K562 (cell line): ENCODE measurements around the gene BMI1. TPM values are rescaled to one million over a fixed set of nuclear protein-coding genes. Genes with fewer than 3 reads are reported as not detected.

Experiments used
- ATAC-seq: fragments of 200-7000 bp; cut with Tn5 transposase; 3 replicates; pipeline ENCODE4 v1.9.1; 2020; ENCODE audit warnings: moderate library complexity
- BruUV-seq: library from RNA; stranded (reverse); fragments of 400-500 nt; replicated peaks from 2 replicates; lab custom pipeline; 2021; lab: Mats Ljungman, UMichigan
- CTCF ChIA-PET: fragments of 300-600 bp; formaldehyde crosslinking; extraction: SDS; loops from one replicate; lab custom pipeline; 2021; ENCODE audit warnings: low intra/inter-chr PET ratio; lab: Yijun Ruan, JAX
- POLR2A ChIA-PET: fragments of 300-600, 350-650 bp; sonication (Branson Sonifier 250); formaldehyde crosslinking; extraction: SDS; loops from one replicate; lab custom pipeline; 2021; ENCODE audit warnings: antibody characterized with exemption, inconsistent platforms; lab: Yijun Ruan, JAX
- DNase-seq, 4 experiments: peaks; one replicate each; pipeline versions ENCODE4 v3.0.0 to v3.0.0-alpha.2; 2011 to 2018; ENCODE audit warnings: low spot score in 3 of 4, mixed read lengths in 3 of 4; ENCODE audit errors: extremely low read depth in 1 of 4
- FAIRE-seq: peaks from 2 replicates; lab custom pipeline; 2011; peaks lifted over from hg19 to GRCh38; lab: Jason Lieb, UNC
- H2AFZ ChIP-seq: 2 replicates; pipeline ENCODE4 v1.6.0; 2011; ENCODE audit warnings: low read depth, low read length, control low read depth, inconsistent platforms
- H3K27ac ChIP-seq: fragments of 200-600 bp; 3 replicates; pipeline ENCODE4 v1.8.0; 2011; ENCODE audit warnings: low read depth, mild to moderate bottlenecking, control low read depth, inconsistent platforms, low read length, moderate library complexity, mixed read lengths; ENCODE audit errors: extremely low read depth
- H3K27me3 ChIP-seq, 2 experiments: fragments of 300-600 bp in 1 of 2; 2 replicates in 1 of 2; 3 replicates in 1 of 2; pipeline versions ENCODE4 v1.6.0 to v1.8.0; 2011; ENCODE audit warnings: inconsistent platforms in 2 of 2, low read length in 2 of 2, mild to moderate bottlenecking in 1 of 2, mixed read lengths in 1 of 2, moderate library complexity in 1 of 2; ENCODE audit not compliant: control insufficient read depth in 2 of 2, insufficient read depth in 2 of 2
- H3K36me3 ChIP-seq: fragments of 300-600 bp; 3 replicates; pipeline ENCODE4 v1.8.0; 2011; ENCODE audit warnings: mild to moderate bottlenecking, low read length, inconsistent platforms; ENCODE audit not compliant: control insufficient read depth, insufficient read depth
- H3K4me1 ChIP-seq, 2 experiments: fragments of 200-600 bp in 1 of 2; replicated peaks in 1 of 2; 2 replicates in 1 of 2; 3 replicates in 1 of 2; pipeline versions ENCODE4 v1.5.1 to v1.8.0; 2011; ENCODE audit warnings: inconsistent platforms in 2 of 2, low read length in 2 of 2, mild to moderate bottlenecking in 1 of 2, mixed read lengths in 1 of 2, moderate library complexity in 1 of 2; ENCODE audit not compliant: control insufficient read depth in 2 of 2, insufficient read depth in 2 of 2
- H3K4me2 ChIP-seq: 2 replicates; pipeline ENCODE4 v1.6.1; 2011; ENCODE audit warnings: low read length, control low read depth, inconsistent platforms, mixed read lengths; ENCODE audit not compliant: insufficient read depth
- H3K4me3 ChIP-seq: fragments of 200-600 bp; sonication (generic), shearing (Covaris generic); 2 replicates; pipeline ENCODE4 v1.5.1; 2016; ENCODE audit warnings: control low read depth, inconsistent platforms
- H3K79me2 ChIP-seq: fragments of 200-600 bp; 3 replicates; pipeline ENCODE4 v1.8.0; 2011; ENCODE audit warnings: low read length, inconsistent platforms; ENCODE audit not compliant: control insufficient read depth, insufficient read depth
- H3K9ac ChIP-seq, 2 experiments: 2 replicates each; pipeline versions ENCODE4 v1.6.0 to v1.6.1; 2011; ENCODE audit warnings: low read depth in 2 of 2, low read length in 2 of 2, control low read depth in 1 of 2, inconsistent platforms in 1 of 2, mild to moderate bottlenecking in 1 of 2, mixed read lengths in 1 of 2; ENCODE audit not compliant: insufficient read depth in 1 of 2
- H3K9me1 ChIP-seq: one replicate; pipeline ENCODE4 v1.6.0; 2011; ENCODE audit warnings: inconsistent platforms, mild to moderate bottlenecking, low read length, moderate library complexity; ENCODE audit not compliant: control insufficient read depth, insufficient read depth
- H3K9me3 ChIP-seq: replicated peaks from 2 replicates; pipeline ENCODE4 v1.5.1; 2011; ENCODE audit warnings: low read depth, low read length, inconsistent platforms; ENCODE audit not compliant: control insufficient read depth, insufficient read depth
- H4K20me1 ChIP-seq: replicated peaks from 2 replicates; pipeline ENCODE4 v1.6.1; 2011; ENCODE audit warnings: low read length, inconsistent platforms, mixed read lengths; ENCODE audit not compliant: control insufficient read depth, insufficient read depth
- ARID1B ChIP-seq: fragments of 450-650 bp; IDR thresholded peaks from 2 replicates; pipeline ENCODE4 v1.6.1; 2016; ENCODE audit warnings: antibody characterized with exemption, mild to moderate bottlenecking, inconsistent platforms
- BCOR ChIP-seq: fragments of 450-650 bp; IDR thresholded peaks from 2 replicates; pipeline ENCODE4 v1.6.1; 2016
- CC2D1A ChIP-seq: fragments of 450-650 bp; IDR thresholded peaks from 2 replicates; pipeline ENCODE4 v1.6.1; 2017; ENCODE audit warnings: mild to moderate bottlenecking
- HDAC2 ChIP-seq: fragments of 450-650 bp; IDR thresholded peaks from 2 replicates; pipeline ENCODE4 v1.6.1; 2016; ENCODE audit warnings: mild to moderate bottlenecking
- HNRNPL ChIP-seq: fragments of 200-400 bp; formaldehyde crosslinking; IDR thresholded peaks from 2 replicates; pipeline ENCODE4 v1.6.1; 2017; ENCODE audit warnings: low read depth, mild to moderate bottlenecking, low read length
- HSF4 ChIP-seq: fragments of 250-450 bp; sonication (Bioruptor Pico); IDR thresholded peaks from 2 replicates; pipeline ENCODE4 v2.1.2; 2022; ENCODE audit warnings: mild to moderate bottlenecking, moderate library complexity, borderline replicate concordance
- KLF6 ChIP-seq: fragments of 250-450 bp; sonication (Bioruptor Pico); IDR thresholded peaks from 2 replicates; pipeline ENCODE4 v1.4.0; 2020; ENCODE audit warnings: mild to moderate bottlenecking, moderate library complexity, borderline replicate concordance
- L3MBTL2 ChIP-seq: fragments of 450-650 bp; IDR thresholded peaks from 2 replicates; pipeline ENCODE4 v1.6.1; 2016; ENCODE audit warnings: mild to moderate bottlenecking, moderate library complexity
- MTA3 ChIP-seq: fragments of 450-650 bp; formaldehyde crosslinking; IDR thresholded peaks from 2 replicates; pipeline ENCODE4 v1.6.1; 2017; ENCODE audit warnings: mild to moderate bottlenecking, borderline replicate concordance
- NONO ChIP-seq, 2 experiments: fragments of 200-400 bp in 1 of 2; fragments of 450-650 bp in 1 of 2; formaldehyde crosslinking in 1 of 2; IDR thresholded peaks; 2 replicates each; pipeline ENCODE4 v1.6.1; 2017; ENCODE audit warnings: low read depth in 2 of 2, mild to moderate bottlenecking in 2 of 2, moderate library complexity in 2 of 2, low read length in 1 of 2
- RCOR1 ChIP-seq, 2 experiments: IDR thresholded peaks; 2 replicates each; pipeline ENCODE4 v1.6.1; 2012; ENCODE audit warnings: low read depth in 2 of 2, low read length in 2 of 2, borderline replicate concordance in 1 of 2, improper control_type of control experiment in 1 of 2
- SMARCA5 ChIP-seq: fragments of 450-650 bp; IDR thresholded peaks from 2 replicates; pipeline ENCODE4 v1.6.1; 2016
- SOX6 ChIP-seq: fragments of 450-650 bp; IDR thresholded peaks from 2 replicates; pipeline ENCODE4 v1.6.1; 2014; ENCODE audit warnings: mild to moderate bottlenecking
- SPI1 ChIP-seq: IDR thresholded peaks from 2 replicates; pipeline ENCODE4 v1.6.1; 2011; ENCODE audit warnings: low read depth, low read length, control low read depth, borderline replicate concordance
- TCF3 ChIP-seq: sonication (generic); formaldehyde crosslinking; IDR thresholded peaks from 2 replicates; pipeline ENCODE4 v1.4.0; 2020; ENCODE audit warnings: mild to moderate bottlenecking, missing genetic modification reagents
- TEAD4 ChIP-seq, 2 experiments: sonication (generic) in 1 of 2; formaldehyde crosslinking in 1 of 2; IDR thresholded peaks; 2 replicates each; pipeline versions ENCODE4 v1.6.1 to v1.8.0; 2012 to 2022; ENCODE audit warnings: borderline replicate concordance in 1 of 2, inconsistent platforms in 1 of 2, low read length in 1 of 2, mild to moderate bottlenecking in 1 of 2, missing genetic modification reagents in 1 of 2
- ZNF121 ChIP-seq: sonication (generic); formaldehyde crosslinking; conservative IDR thresholded peaks from 2 replicates; pipeline ENCODE4 v1.8.0; 2022; ENCODE audit warnings: missing genetic modification reagents
- ZNF507 ChIP-seq: conservative IDR thresholded peaks from 2 replicates; pipeline ENCODE4 v1.6.1; 2017; ENCODE audit warnings: missing genetic modification characterization, missing compliant biosample characterization
- ZSCAN32 ChIP-seq: fragments of 450-650 bp; formaldehyde crosslinking; IDR thresholded peaks from 2 replicates; pipeline ENCODE4 v1.4.0; 2020; ENCODE audit warnings: mild to moderate bottlenecking, moderate library complexity
- WGBS: fragments of 100-300 bp; shearing (Covaris generic); methylation state at CpG from one replicate; pipeline ENCODE4 v1.1.6; 2016; ENCODE audit warnings: low coverage, mixed read lengths; ENCODE audit not compliant: insufficient coverage; ENCODE audit errors: missing lambda C conversion rate; 5-methylcytosine and 5-hydroxymethylcytosine counted together
- in situ Hi-C: fragments of 300-500 bp; cut with MboI; formaldehyde crosslinking; loops from 4 replicates; pipeline ENCODE4 v1.15.0; 2018; ENCODE audit warnings: inconsistent platforms, mixed read lengths
- intact Hi-C: fragments of 100-400 bp; cut with micrococcal nuclease; formaldehyde crosslinking; loops from 2 replicates; pipeline ENCODE4 v1.14.2; 2022
- polyA plus RNA-seq, 8 experiments: library from polyadenylated mRNA; depleted of rRNA in 4 of 8; stranded (reverse) in 5 of 8; unstranded in 3 of 8; fragments of >200 nt; fragmentation: Nextera tagmentation in 2 of 8; fragmentation: Illumina TruSeq in 1 of 8; extraction: Ambion mirVana in 2 of 8; extraction: Trizol in 1 of 8; gene quantifications; 2 replicates each; pipeline versions ENCODE4 v1.2.1 to v1.2.3, GENCODE V29; 2011 to 2014; ENCODE audit warnings: inconsistent platforms in 1 of 8, missing spikeins in 1 of 8
- total RNA-seq, 7 experiments: library from RNA; depleted of rRNA in 6 of 7; stranded (reverse); fragments of >200 nt in 6 of 7; fragmentation: Illumina TruSeq in 2 of 7; extraction: Trizol in 2 of 7; gene quantifications; 2 replicates each; pipeline versions ENCODE4 v1.2.1 to v1.2.3, GENCODE V29; 2011 to 2021; ENCODE audit warnings: low replicate concordance in 1 of 7

The BMI1 gene
- total and polyA plus RNA-seq, 9 of the 15 experiments (the other 6 are each of a cell fraction or from before 2014, with no cell fraction given) = 21.4 to 103 (median 70.8) TPM

DNA sequence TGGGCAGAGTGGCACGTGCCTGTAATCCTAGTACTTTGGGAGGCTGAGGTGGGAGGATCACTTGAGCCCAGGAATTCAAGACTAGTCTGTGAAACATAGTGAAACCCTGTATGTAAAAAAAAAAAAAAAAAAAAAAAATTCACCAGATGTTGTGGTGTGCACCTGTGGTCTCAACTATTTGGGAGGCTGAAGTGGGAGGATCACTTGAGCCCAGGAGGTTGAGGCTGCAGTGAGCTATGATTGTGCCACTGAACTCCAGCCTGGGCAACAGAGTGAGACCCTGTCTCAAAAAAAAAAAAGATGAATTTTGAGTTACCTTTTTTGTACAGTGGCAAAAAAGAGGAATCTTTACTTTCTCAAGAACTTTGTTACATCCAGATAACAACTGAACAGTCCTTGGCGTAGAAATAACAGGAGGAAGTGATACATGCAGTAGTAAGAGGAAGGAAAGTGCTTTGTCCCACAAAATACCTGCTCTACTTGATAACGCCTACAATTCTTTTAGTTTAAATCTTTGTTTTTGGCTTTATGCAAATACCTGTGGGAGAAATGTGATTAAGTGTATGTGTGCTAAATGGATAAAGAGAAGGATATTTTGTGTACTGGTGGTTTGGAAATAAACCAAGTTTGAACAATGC lies 53.7 kb downstream of the BMI1 start:
- intact Hi-C loops (no loop called here), in situ Hi-C loops (no loop called here)
- Histone ChIP-seq H3K9me1 (no peaks in the 10 kb centered on the region), H3K36me3 (no peaks in the 10 kb centered on the region), H2AFZ (peak overlapping the region; percentile 25; the same call in 1 of the 2 replicates), H3K4me2 (no peak overlapping the region), H3K4me3 (no peak overlapping the region), H3K27ac (no peak overlapping the region), H3K4me1 (peaks cover 4 to 14% of the 10 kb centered on the region in 2 experiments), H3K27me3 (no peaks in the 10 kb centered on the region), H3K9ac (no peak overlapping the region), H3K79me2 (no peaks in the 10 kb centered on the region), H3K9me3 (no peaks in the 10 kb centered on the region), H4K20me1 (no peaks in the 10 kb centered on the region)
- FAIRE-seq = peak; percentile 63
- WGBS = 45% methylated on average over 3 of the region's 3 CpGs
- no peak for DNase-seq
- ChIA-PET CTCF (interaction anchor here (0.7 kb wide), 1 partner anchor 45 kb away, joined by 3 read pairs; no protein-coding TSS in a partner anchor), POLR2A (interaction anchor here (1.2 to 1.4 kb wide), 2 partner anchors 10 to 18 kb away, joined by 4 to 5 read pairs; no protein-coding TSS in a partner anchor)
- 0 out of 3 replicates have a peak, but pooled peaks have one; percentile 19 for ATAC-seq
- no TSS peak for BruUV-seq
- TF ChIP-seq NONO (IDR thresholded peaks at IDR 0.05; ENCODE audit: low read depth in 2 of 2, low read length in 1 of 2) (no peak), SOX6 (peak; percentile 80; the same call in 1 of the 2 replicates), HDAC2 (0 out of 2 replicates have a peak, but pooled peaks have one; percentile 25), TEAD4 (IDR thresholded peaks at IDR 0.05; ENCODE audit: low read length) (peak; percentile 13; the same call in 1 of the 2 replicates), TEAD4 (CRISPR knock-in tag; IDR thresholded peaks at IDR 0.05; ENCODE audit: borderline replicate concordance) (no peak), SPI1 (peak; percentile 13; the same call in 1 of the 2 replicates), ARID1B (peak; percentile 31; the same call in 1 of the 2 replicates), MTA3 (no peak), L3MBTL2 (no peak), CC2D1A (peak; percentile 30; the same call in 1 of the 2 replicates), SMARCA5 (peak; percentile 54; the same call in 1 of the 2 replicates), HNRNPL (no peak), KLF6 (CRISPR knock-in tag) (no peak), ZNF121 (CRISPR knock-in tag) (peak; percentile 92), ZSCAN32 (CRISPR knock-in tag) (no peak), RCOR1 (IDR thresholded peaks at IDR 0.05; ENCODE audit: borderline replicate concordance in 1 of 2, low read depth in 2 of 2, low read length in 2 of 2) (peak in 1 of 2 experiments; percentile 34; a peak in 1 of 4 replicates), HSF4 (CRISPR knock-in tag) (no peak), TCF3 (CRISPR knock-in tag) (peak; percentile 38), ZNF507 (no peak), BCOR (0 out of 2 replicates have a peak, but pooled peaks have one; percentile 35)
